WTC11 (cell line): ENCODE data around the gene GPR108. TPM values are rescaled to one million over a fixed set of nuclear protein-coding genes. Genes with fewer than 3 reads are reported as not detected.

ENCODE experiments used
- ATAC-seq: fragments of 200-7000 bp; cut with Tn5 transposase; 2 replicates; pipeline ENCODE4 v1.10.0; 2021; ENCODE audit warnings: mild to moderate bottlenecking, moderate library complexity
- CTCF ChIA-PET: fragments of 300-600 bp; sonication (Branson Sonifier 250); formaldehyde crosslinking; loops from one replicate; lab custom pipeline; 2021; ENCODE audit warnings: antibody characterized with exemption; lab: Charles Lee
- POLR2A ChIA-PET: fragments of 350-600 bp; sonication (Branson Sonifier 250); formaldehyde crosslinking; loops from one replicate; lab custom pipeline; 2021; ENCODE audit warnings: antibody characterized with exemption; lab: Charles Lee
- DNase-seq: peaks from one replicate; pipeline ENCODE4 v3.0.0; 2021; ENCODE audit warnings: low spot score
- H3K27ac Mint-ChIP-seq: 2 replicates; pipeline ENCODE4 v1.8.0; 2021; ENCODE audit warnings: mixed read lengths
- H3K27me3 Mint-ChIP-seq: 2 replicates; pipeline ENCODE4 v1.8.0; 2021; ENCODE audit warnings: low read depth, mild to moderate bottlenecking, moderate library complexity, mixed read lengths
- H3K36me3 Mint-ChIP-seq: 2 replicates; pipeline ENCODE4 v1.8.0; 2021; ENCODE audit warnings: mixed read lengths
- H3K4me1 Mint-ChIP-seq: 2 replicates; pipeline ENCODE4 v1.8.0; 2022; ENCODE audit warnings: mixed read lengths
- H3K4me3 Mint-ChIP-seq: 2 replicates; pipeline ENCODE4 v1.8.0; 2021; ENCODE audit warnings: mild to moderate bottlenecking, moderate library complexity, mixed read lengths
- H3K9me3 Mint-ChIP-seq: 2 replicates; pipeline ENCODE4 v1.8.0; 2021; ENCODE audit warnings: mixed read lengths
- AFF4 ChIP-seq: sonication (generic); formaldehyde crosslinking; IDR thresholded peaks from 2 replicates; pipeline ENCODE4 v1.8.1; 2023; ENCODE audit warnings: mild to moderate bottlenecking, missing genetic modification reagents, borderline replicate concordance
- E2F5 ChIP-seq: sonication (generic); formaldehyde crosslinking; IDR thresholded peaks from 2 replicates; pipeline ENCODE4 v1.8.1; 2022; ENCODE audit warnings: mild to moderate bottlenecking, moderate library complexity, missing genetic modification reagents
- EMX1 ChIP-seq: fragments of 250-450 bp; sonication (Bioruptor Pico); IDR thresholded peaks from 2 replicates; pipeline ENCODE4 v1.8.0; 2021; ENCODE audit warnings: mild to moderate bottlenecking
- ESRRA ChIP-seq: sonication (generic); formaldehyde crosslinking; IDR thresholded peaks from 2 replicates; pipeline ENCODE4 v1.8.1; 2022; ENCODE audit warnings: mild to moderate bottlenecking, missing genetic modification reagents, borderline replicate concordance
- FOXK1 ChIP-seq: sonication (generic); formaldehyde crosslinking; IDR thresholded peaks from 2 replicates; pipeline ENCODE4 v1.8.0; 2022; ENCODE audit warnings: mild to moderate bottlenecking, moderate library complexity, missing genetic modification reagents
- GTF2I ChIP-seq: fragments of 250-450 bp; sonication (Bioruptor Pico); conservative IDR thresholded peaks from 2 replicates; pipeline ENCODE4 v1.4.0; 2021; ENCODE audit warnings: mild to moderate bottlenecking
- KAT7 ChIP-seq: sonication (generic); formaldehyde crosslinking; IDR thresholded peaks from 2 replicates; pipeline ENCODE4 v1.8.1; 2023; ENCODE audit warnings: missing genetic modification reagents, mild to moderate bottlenecking, borderline replicate concordance
- MYBL2 ChIP-seq: sonication (generic); formaldehyde crosslinking; IDR thresholded peaks from 2 replicates; pipeline ENCODE4 v1.8.1; 2023; ENCODE audit warnings: mild to moderate bottlenecking, moderate library complexity, missing genetic modification reagents
- SMAD4 ChIP-seq: sonication (generic); formaldehyde crosslinking; IDR thresholded peaks from 2 replicates; pipeline ENCODE4 v1.8.0; 2022; ENCODE audit warnings: mild to moderate bottlenecking, missing genetic modification reagents
- TCF7 ChIP-seq: sonication (generic); formaldehyde crosslinking; IDR thresholded peaks from 2 replicates; pipeline ENCODE4 v1.8.0; 2022; ENCODE audit warnings: mild to moderate bottlenecking, low read depth, missing genetic modification reagents, moderate library complexity
- TP53 ChIP-seq: sonication (generic); formaldehyde crosslinking; IDR thresholded peaks from 2 replicates; pipeline ENCODE4 v1.8.1; 2023; ENCODE audit warnings: mild to moderate bottlenecking, missing genetic modification reagents
- USF2 ChIP-seq: sonication (generic); formaldehyde crosslinking; IDR thresholded peaks from 2 replicates; pipeline ENCODE4 v1.8.1; 2023; ENCODE audit warnings: mild to moderate bottlenecking, missing genetic modification reagents, moderate library complexity
- ZNF232 ChIP-seq: sonication (generic); formaldehyde crosslinking; IDR thresholded peaks from 2 replicates; pipeline ENCODE4 v1.8.0; 2022; ENCODE audit warnings: mild to moderate bottlenecking, missing genetic modification reagents
- ZNF281 ChIP-seq: sonication (generic); formaldehyde crosslinking; IDR thresholded peaks from 2 replicates; pipeline ENCODE4 v1.8.0; 2023; ENCODE audit warnings: mild to moderate bottlenecking, missing genetic modification reagents
- ZNF671 ChIP-seq: fragments of 250-450 bp; sonication (Bioruptor Pico); IDR thresholded peaks from 2 replicates; pipeline ENCODE4 v1.8.0; 2021; ENCODE audit warnings: mild to moderate bottlenecking
- total RNA-seq: library from RNA; stranded (reverse); gene quantifications from 3 replicates; pipeline ENCODE4 v1.2.3, GENCODE V29; 2021

GPR108 gene
- total RNA-seq, 1 experiment from 2014 or later: 48.7 TPM

- TF ChIP-seq AFF4 (CRISPR knock-in tag): no peak
- no peak for TF ChIP-seq ESRRA (CRISPR knock-in tag)
- no peak for TF ChIP-seq ZNF281 (CRISPR knock-in tag)
- 0 out of 2 replicates have a peak, but pooled peaks have one; percentile 13 for TF ChIP-seq ZNF232 (CRISPR knock-in tag)
Observed at GRCh38 chr19:6767357-6768235, 30.2 kb upstream of the GPR108 start, which contains the start of gene SH2D3A (continued).

GRCh38 chr19:6767081-6767356, 29.6 kb upstream of the GPR108 start:
- no peak; the same call in 1 of the 2 replicates for ATAC-seq
- CTCF ChIA-PET: interaction anchor here (1.6 to 4.0 kb wide), 3 partner anchors 13 to 29 kb away, joined by 3 to 36 read pairs (median 26); partner anchors contain the start of genes GPR108 and TRIP10
- Mint-ChIP-seq H3K27ac (peak overlapping the region; percentile 100), H3K4me3 (peak overlapping the region; percentile 89), H3K36me3 (peaks cover 3% of the 10 kb centered on the region; the same call in 1 of the 2 replicates), H3K4me1 (peaks cover 17% of the 10 kb centered on the region), H3K9me3 (no peaks in the 10 kb centered on the region), H3K27me3 (no peaks in the 10 kb centered on the region; the same call in 1 of the 2 replicates)
- TF ChIP-seq MYBL2 (CRISPR knock-in tag) (0 out of 2 replicates have a peak, but pooled peaks have one; percentile 40), TP53 (CRISPR knock-in tag) (no peak)
- DNase-seq: no peak
- POLR2A ChIA-PET: interaction anchor here (1.0 to 4.5 kb wide), 4 partner anchors 14 to 395 kb away, joined by 3 to 40 read pairs (median 12); partner anchors contain the start of genes ALKBH7 and GPR108

- CTCF ChIA-PET: interaction anchor here (0.7 to 4.0 kb wide), 5 partner anchors 13 to 98 kb away, joined by 3 to 26 read pairs (median 4); partner anchors contain the start of gene TRIP10
- POLR2A ChIA-PET: interaction anchor here (1.0 to 4.5 kb wide), 5 partner anchors 13 to 394 kb away, joined by 3 to 40 read pairs (median 5); partner anchors contain the start of genes ALKBH7, GPR108 and KHSRP
- Mint-ChIP-seq H3K27me3 (no peaks in the 10 kb centered on the region; the same call in 1 of the 2 replicates), H3K9me3 (no peaks in the 10 kb centered on the region), H3K27ac (peak overlapping the region; percentile 100), H3K4me3 (peak overlapping the region; percentile 89), H3K36me3 (peaks cover 3% of the 10 kb centered on the region; the same call in 1 of the 2 replicates), H3K4me1 (peaks cover 17% of the 10 kb centered on the region)
- no peak for TF ChIP-seq SMAD4 (CRISPR knock-in tag)
- TF ChIP-seq USF2: no peak
- TF ChIP-seq FOXK1 (CRISPR knock-in tag): 0 out of 2 replicates have a peak, but pooled peaks have one; percentile 7
- no peak for TF ChIP-seq ZNF671 (CRISPR knock-in tag)
- no peak for TF ChIP-seq KAT7 (CRISPR knock-in tag)
- no peak for TF ChIP-seq E2F5 (CRISPR knock-in tag)
- TF ChIP-seq EMX1 (CRISPR knock-in tag): peak; percentile 14; the same call in 1 of the 2 replicates
- TF ChIP-seq MYBL2 (CRISPR knock-in tag): no peak
- TF ChIP-seq GTF2I: no peak
- no peak for TF ChIP-seq TCF7 (CRISPR knock-in tag)
- no peak for DNase-seq
- no peak for ATAC-seq
Observed at GRCh38 chr19:6766357-6767080, 29.1 kb upstream of the GPR108 start.
